Activated T-helper 2 cell treated with anti-CD3 and anti-CD28 coated beads, Interferon-gamma antibody, Interleukin-2, Interleukin-4, amounts not matched to agents 10 μg/mL and 5 μg/mL and 100 μg/mL, durations not matched to agents 14 hours and 24 hours and 36 hours (primary cell): ENCODE measurements around the gene NOL8. TPM values are rescaled to one million over a fixed set of nuclear protein-coding genes. Genes with fewer than 3 reads are reported as not detected.

Experiments
- DNase-seq: peaks from one replicate; pipeline ENCODE4 v3.0.0; 2021; ENCODE audit warnings: low spot score
- H3K27ac Mint-ChIP-seq: one replicate; pipeline ENCODE4 v1.8.0; 2021; ENCODE audit warnings: mixed read lengths
- H3K27me3 Mint-ChIP-seq: one replicate; pipeline ENCODE4 v1.8.0; 2021; ENCODE audit warnings: low read depth, mixed read lengths
- H3K36me3 Mint-ChIP-seq: one replicate; pipeline ENCODE4 v1.8.0; 2021; ENCODE audit warnings: low read depth, mixed read lengths
- H3K4me1 Mint-ChIP-seq: one replicate; pipeline ENCODE4 v1.8.0; 2021; ENCODE audit warnings: low read depth, mixed read lengths
- H3K4me3 Mint-ChIP-seq: one replicate; pipeline ENCODE4 v1.8.0; 2021; ENCODE audit warnings: low read depth, mild to moderate bottlenecking, moderate library complexity, mixed read lengths
- H3K9me3 Mint-ChIP-seq: one replicate; pipeline ENCODE4 v1.8.0; 2021; ENCODE audit warnings: mixed read lengths
- intact Hi-C: fragments of 100-400 bp; cut with micrococcal nuclease; formaldehyde crosslinking; loops from one replicate; pipeline ENCODE4 v1.15.1; 2023
- total RNA-seq: library from RNA; stranded (reverse); gene quantifications from 2 replicates; pipeline ENCODE4 v1.2.3, GENCODE V29; 2022

Gene NOL8
- total RNA-seq, 1 donor from 2014 or later = 75.5 TPM

DNA sequence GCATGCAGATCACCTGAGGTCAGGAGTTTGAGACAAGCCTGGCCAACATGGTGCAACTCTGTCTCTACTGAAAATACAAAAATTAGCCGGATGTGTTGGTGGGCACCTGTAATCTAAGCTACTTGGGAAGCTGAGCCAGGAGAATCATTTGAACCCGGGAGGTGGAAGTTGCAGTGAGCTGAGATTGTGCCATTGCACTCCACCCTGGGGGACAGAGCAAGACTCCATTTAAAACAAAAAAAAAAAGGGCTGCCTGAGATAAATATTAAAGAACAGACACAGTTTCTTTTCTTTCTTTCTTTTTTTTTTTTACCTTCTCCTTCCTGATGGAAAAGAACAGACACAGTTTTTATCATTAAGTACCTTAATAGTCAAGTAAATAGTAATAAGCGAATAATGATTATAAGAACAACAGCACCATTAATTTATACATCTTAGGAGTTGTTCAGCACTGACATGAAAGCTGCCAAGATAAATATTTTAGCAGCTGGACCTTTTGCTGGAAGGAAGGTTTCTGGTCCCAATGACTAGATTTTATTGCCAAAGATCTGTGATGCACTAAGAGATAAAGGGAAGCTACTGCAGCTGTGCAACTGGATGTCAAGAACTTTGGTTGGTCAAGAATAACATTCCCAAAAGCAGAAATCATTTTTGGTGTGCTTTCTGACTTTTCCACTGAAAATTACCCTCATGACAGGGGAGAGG, 7.6 kb upstream of the NOL8 start:
- H3K36me3 Mint-ChIP-seq = peaks cover 24% of the 10 kb centered on the region
- H3K27ac Mint-ChIP-seq = no peak overlapping the region
- H3K4me1 Mint-ChIP-seq = peaks cover 6% of the 10 kb centered on the region

DNA sequence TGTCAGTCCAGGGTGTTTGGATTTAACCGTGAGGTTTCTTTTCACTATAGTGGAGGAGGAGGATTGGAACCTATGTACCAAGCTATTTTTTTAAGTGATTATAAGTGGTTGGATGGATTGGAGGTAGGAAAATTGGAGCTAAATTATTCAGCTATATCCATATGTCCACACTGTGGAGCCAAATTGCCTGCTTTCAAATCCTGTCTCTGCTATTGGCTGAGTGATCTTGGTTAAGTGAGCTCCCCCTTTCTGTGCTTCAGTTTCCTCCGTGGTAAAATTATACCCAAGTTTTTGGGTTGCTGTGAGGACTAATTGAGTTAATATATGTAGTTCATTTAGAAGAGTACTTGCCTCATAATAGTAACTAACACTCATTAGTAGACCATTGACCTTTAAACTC, 3.1 kb upstream of the NOL8 start:
- Mint-ChIP-seq H3K9me3 (no peaks in the 10 kb centered on the region), H3K4me3 (no peak overlapping the region), H3K4me1 (peaks cover 29% of the 10 kb centered on the region), H3K27me3 (no peaks in the 10 kb centered on the region), H3K36me3 (peaks cover 20% of the 10 kb centered on the region), H3K27ac (no peak overlapping the region)
- intact Hi-C loops = loop anchor here (5.0 kb wide), 1 partner anchor 304 kb away; no protein-coding TSS in a partner anchor
- DNase-seq = no peak

More for the DNA sequence above, 7.6 kb upstream of the NOL8 start:
- Mint-ChIP-seq H3K4me3 (no peak overlapping the region), H3K27me3 (no peaks in the 10 kb centered on the region), H3K9me3 (no peaks in the 10 kb centered on the region)
- no peak for DNase-seq
- intact Hi-C loops = no loop called here

DNA sequence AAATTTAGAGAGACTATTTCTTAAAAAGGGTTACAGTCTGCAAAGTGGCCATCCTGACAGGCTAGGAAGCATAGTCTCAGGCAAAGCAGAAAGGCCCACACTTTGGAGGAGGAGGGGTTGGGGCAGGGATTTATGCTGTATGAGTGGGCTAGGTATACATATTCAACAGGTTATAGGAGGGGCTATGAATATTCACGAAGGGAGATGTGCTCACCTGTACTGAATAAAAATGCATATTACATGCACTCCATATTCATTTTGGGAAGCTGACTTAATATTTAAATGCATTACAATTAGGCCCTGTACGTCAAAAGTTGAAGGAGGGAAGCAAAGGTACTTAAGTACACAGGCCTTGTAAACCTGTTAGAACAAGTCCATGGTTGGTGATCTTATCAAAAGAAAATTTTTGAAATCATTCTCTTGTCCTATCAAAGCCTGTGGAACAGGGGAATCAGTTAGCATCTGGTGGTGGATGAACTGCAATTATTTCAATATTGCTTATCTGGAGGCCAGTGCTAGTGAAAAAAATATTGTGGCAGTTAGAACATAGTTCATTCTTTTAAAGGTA, 2.2 kb upstream of the NOL8 start:
- no peaks in the 10 kb centered on the region for H3K27me3 Mint-ChIP-seq
- peak overlapping the region; percentile 92 for H3K4me3 Mint-ChIP-seq
- no peaks in the 10 kb centered on the region for H3K9me3 Mint-ChIP-seq
- H3K27ac Mint-ChIP-seq = no peak overlapping the region
- peaks cover 31% of the 10 kb centered on the region for H3K4me1 Mint-ChIP-seq
- peaks cover 24% of the 10 kb centered on the region for H3K36me3 Mint-ChIP-seq
- DNase-seq = no peak
- intact Hi-C loops = loop anchor here (5.0 kb wide), 1 partner anchor 305 kb away; no protein-coding TSS in a partner anchor

DNA sequence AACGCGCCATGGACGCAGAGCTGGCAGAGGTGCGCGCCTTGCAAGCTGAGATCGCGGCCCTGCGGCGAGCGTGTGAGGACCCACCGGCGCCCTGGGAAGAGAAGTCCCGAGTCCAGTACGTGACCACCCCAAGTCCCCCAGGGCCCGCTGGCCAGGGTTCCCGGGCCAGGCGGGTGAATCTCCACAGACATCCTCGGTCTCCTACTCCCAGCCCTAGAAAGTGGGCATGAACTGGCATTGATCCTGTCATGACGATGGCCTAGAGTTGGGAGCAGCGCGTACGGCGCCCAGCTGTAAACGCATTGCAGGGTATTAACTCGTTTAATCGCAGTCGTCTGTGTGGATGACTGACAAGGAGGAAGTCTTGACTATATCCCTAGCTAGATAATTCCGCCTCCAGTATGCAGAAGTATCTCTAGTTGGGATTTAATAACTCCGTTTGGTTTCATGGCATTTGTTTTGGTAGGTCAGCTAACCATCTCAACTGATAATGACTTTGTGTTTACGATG, 896 bp upstream of the NOL8 start:
- no peaks in the 10 kb centered on the region for H3K27me3 Mint-ChIP-seq

DNA sequence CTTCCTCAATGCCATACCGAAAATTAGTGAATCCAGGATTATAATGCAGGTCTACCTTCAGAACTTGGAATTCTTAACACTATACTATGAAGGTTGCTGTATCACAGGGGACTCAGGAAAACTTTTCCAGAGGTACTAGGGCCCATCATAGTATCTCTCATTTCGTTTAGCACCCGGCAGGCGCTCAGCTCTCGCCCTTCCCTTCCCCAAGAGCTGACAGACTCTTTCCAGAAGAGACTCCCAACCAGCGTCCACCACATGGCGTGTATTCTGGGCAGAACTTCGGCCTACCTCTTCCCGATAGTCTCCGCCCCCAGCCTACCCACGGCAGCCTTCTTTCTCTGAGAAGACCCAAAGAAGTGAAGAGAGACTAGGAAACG, 271 bp downstream of the NOL8 start:
- Mint-ChIP-seq H3K36me3 (peaks cover 33% of the 10 kb centered on the region), H3K9me3 (no peaks in the 10 kb centered on the region), H3K27me3 (no peaks in the 10 kb centered on the region), H3K4me3 (peak overlapping the region; percentile 92), H3K4me1 (peaks cover 31% of the 10 kb centered on the region), H3K27ac (peak overlapping the region; percentile 95)
- intact Hi-C loops = loop anchor here (1.0 to 5.0 kb wide), 3 partner anchors 32 to 345 kb away; partner anchors contain the start of genes IARS1 and IPPK
- DNase-seq = no peak

More for the DNA sequence above, 896 bp upstream of the NOL8 start:
- H3K9me3 Mint-ChIP-seq = no peaks in the 10 kb centered on the region
- intact Hi-C loops = loop anchor here (1.0 to 5.0 kb wide), 4 partner anchors 33 to 344 kb away; partner anchors contain the start of genes IARS1 and IPPK
- H3K4me1 Mint-ChIP-seq = peaks cover 31% of the 10 kb centered on the region
- H3K36me3 Mint-ChIP-seq = peaks cover 28% of the 10 kb centered on the region
- peak overlapping the region; percentile 95 for H3K27ac Mint-ChIP-seq
- no peak for DNase-seq
- H3K4me3 Mint-ChIP-seq = peak overlapping the region; percentile 92

DNA sequence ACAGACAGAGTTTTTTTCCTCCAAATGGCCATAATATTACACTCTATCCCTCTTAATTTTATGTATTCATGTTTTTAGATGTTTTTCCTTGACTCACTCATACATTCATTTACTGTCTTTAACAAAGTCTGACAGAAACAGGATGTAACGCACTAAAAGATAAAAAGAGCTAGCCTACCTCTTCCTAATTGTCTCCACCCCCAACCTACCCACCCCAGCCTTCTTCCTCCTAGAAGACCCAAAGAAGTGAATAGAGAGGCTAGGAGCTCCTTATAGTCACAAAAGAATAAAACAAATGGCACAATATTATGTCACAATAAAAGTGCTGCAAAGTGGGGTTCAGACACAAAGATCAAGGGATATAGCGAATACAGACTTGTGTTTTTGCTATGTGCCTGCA, 719 bp downstream of the NOL8 start:
- H3K27me3 Mint-ChIP-seq = no peaks in the 10 kb centered on the region
- DNase-seq = no peak
- H3K4me1 Mint-ChIP-seq = peaks cover 31% of the 10 kb centered on the region
- intact Hi-C loops = no loop called here
- peak overlapping the region; percentile 95 for H3K27ac Mint-ChIP-seq
- H3K9me3 Mint-ChIP-seq = no peaks in the 10 kb centered on the region
- peaks cover 37% of the 10 kb centered on the region for H3K36me3 Mint-ChIP-seq
- H3K4me3 Mint-ChIP-seq = peak overlapping the region; percentile 92

DNA sequence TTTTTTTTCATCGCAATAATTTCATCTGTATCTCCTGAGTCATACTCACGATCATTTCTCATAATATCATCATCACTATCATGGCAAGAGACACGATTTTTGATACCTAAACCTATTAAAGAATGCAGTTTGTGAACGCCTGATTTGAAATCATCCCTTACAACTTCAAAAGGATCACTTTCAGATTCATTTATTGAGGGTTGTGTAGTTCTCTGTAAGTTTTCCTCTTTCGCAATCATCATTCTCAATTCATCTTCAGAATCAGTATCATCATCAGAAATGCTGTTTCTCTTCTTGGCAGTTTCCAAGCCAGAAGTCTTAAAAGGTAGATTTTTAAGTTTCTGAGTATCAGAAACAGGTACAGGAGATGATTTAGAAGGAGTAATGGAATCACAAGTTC, 9.7 kb downstream of the NOL8 start:
- Mint-ChIP-seq H3K27ac (peak overlapping the region; percentile 14), H3K9me3 (no peaks in the 10 kb centered on the region), H3K27me3 (no peaks in the 10 kb centered on the region), H3K4me3 (no peak overlapping the region), H3K36me3 (peaks cover 81% of the 10 kb centered on the region), H3K4me1 (peaks cover 32% of the 10 kb centered on the region)
- intact Hi-C loops = no loop called here
- DNase-seq = no peak

DNA sequence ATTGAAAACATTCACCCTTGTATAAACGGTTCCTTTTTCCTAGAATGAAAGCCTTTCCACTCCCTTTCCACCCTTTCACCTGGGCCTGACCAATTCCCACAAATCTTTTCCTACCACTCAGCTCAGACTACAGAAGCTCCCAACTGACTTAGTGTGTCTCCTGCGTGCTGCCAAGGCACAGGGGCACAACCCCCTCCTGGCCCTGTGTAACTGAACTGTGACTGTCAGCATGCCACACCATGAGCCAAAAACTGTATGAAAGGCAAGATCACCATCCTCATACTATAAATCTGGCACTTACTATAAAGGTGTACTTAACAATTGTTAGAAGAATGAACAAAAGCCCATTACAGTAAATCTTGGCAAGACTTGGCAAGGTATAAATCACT, 11.5 kb downstream of the NOL8 start:
- Mint-ChIP-seq H3K4me1 (peaks cover 32% of the 10 kb centered on the region), H3K36me3 (peaks cover 81% of the 10 kb centered on the region), H3K9me3 (no peaks in the 10 kb centered on the region), H3K4me3 (no peak overlapping the region), H3K27ac (peak overlapping the region; percentile 10), H3K27me3 (no peaks in the 10 kb centered on the region)
- intact Hi-C loops = no loop called here
- DNase-seq = no peak

DNA sequence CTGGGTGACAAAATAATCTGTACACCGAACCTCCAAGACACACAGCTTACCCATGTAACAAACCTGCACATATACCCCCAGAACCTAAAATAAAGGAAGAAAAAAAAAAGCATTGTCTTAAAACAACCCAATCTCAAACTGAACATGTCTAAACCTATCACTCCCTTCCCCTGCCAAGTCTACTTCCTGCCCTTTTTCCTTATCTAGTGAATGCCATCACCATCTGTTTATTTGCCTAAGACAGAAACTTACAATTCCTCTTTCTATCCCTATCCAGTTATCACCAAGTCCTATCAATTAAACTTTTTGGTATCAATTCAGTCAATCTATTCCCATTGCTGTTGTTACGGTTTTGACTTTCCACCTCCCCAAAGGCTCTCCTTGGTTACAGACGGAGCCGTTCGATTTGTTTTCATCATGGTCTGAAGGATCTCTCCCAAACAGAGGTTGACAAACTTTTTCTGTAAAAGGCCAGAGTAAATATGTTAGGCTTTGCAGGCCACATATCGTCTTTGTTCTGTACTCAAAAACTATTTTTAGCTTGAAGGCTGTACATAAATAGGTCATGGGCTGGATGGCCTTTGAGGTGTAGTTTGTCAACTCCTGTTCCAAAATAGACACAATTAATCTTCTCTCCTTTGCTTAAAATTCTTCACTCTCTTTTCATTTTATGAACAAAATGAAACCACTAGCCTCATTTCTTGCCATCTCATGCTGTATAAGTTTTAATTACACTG, 12.1 kb downstream of the NOL8 start:
- no peak for DNase-seq
- Mint-ChIP-seq H3K4me1 (peaks cover 32% of the 10 kb centered on the region), H3K36me3 (peaks cover 81% of the 10 kb centered on the region), H3K27me3 (no peaks in the 10 kb centered on the region), H3K9me3 (no peaks in the 10 kb centered on the region), H3K4me3 (no peak overlapping the region), H3K27ac (peak overlapping the region; percentile 10)
- intact Hi-C loops = no loop called here

DNA sequence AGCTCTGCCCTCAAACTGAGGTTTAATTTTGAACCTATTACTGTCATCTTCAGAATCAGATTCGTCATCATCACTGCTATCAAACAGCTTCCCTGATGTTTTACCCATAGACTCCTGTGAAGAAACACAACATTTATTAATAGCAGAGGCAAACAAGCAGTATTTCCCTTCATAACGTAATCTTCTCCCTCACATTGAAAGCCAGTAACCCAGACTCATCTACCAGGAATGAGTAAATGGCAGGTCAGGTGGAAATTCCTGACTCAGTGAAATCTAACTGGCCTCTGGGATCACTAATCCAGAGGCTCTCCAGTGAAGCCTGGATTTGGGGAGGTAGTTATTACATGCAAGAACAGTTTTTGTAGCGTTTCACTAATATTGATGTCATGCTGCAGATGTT, 14.6 kb downstream of the NOL8 start:
- Mint-ChIP-seq H3K27me3 (no peaks in the 10 kb centered on the region), H3K27ac (no peak overlapping the region), H3K4me3 (no peak overlapping the region), H3K9me3 (no peaks in the 10 kb centered on the region), H3K36me3 (peaks cover 80% of the 10 kb centered on the region), H3K4me1 (peaks cover 30% of the 10 kb centered on the region)
- no peak for DNase-seq
- intact Hi-C loops = no loop called here

DNA sequence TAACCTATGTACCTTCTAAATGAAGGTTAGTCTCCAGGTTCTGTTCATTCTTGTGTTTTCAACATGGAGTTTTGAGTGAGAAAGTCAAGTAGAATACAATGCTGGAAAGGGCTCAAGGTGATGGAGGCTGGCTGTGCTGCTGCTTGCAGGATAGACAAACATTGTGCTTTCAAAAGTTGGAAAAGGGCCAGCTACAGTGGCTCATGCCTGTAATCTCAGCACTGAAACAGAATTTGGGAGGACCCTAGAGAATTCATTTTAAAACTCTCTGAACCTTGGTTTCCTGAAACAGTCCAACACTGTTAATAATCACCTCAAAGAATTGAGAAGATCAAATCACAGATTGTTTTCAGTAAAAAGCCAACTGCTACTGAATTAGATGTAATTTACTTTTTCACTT, 16.3 kb downstream of the NOL8 start:
- intact Hi-C loops = no loop called here
- Mint-ChIP-seq H3K4me1 (peaks cover 18% of the 10 kb centered on the region), H3K36me3 (peaks cover 79% of the 10 kb centered on the region), H3K9me3 (no peaks in the 10 kb centered on the region), H3K27ac (no peak overlapping the region), H3K4me3 (no peak overlapping the region), H3K27me3 (no peaks in the 10 kb centered on the region)
- no peak for DNase-seq

DNA sequence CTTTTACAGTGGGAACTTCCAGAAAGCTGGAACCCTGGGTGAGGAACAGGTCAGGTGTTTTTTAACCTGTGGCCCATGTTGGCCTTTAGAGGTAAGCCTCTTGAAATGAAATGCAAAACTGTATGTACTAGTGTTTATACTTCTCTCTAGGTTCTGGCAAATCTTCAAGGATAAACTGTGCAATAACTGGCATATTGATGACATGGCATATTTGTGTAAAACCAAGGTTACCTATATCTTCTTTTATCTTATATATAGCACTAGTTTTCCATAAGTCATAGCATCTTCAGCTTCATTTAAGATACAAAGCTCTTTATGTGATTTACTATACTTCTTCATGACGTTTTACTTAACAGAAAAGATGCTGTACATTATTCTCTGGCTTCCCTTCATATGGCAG, 24.2 kb downstream of the NOL8 start:
- no peaks in the 10 kb centered on the region for H3K27me3 Mint-ChIP-seq

DNA sequence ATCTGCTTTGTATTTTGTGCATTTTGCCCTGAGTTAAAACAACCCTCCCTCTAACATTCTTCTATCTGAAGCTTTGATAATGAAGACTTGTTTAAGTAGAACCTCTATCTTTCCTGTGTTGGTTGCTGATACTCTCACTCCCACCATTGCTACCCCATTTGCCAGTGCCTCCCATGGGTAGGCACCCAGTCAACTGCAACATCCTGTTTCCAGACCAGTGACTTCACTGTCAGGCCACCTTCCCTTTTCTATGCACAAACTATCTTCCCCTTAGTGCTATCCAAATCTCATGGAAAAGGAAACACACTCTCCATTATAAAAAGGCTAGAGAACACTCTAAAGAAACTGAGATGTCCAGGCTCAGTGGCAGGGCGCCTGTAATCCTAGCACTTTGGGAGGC, 26.0 kb downstream of the NOL8 start:
- Mint-ChIP-seq H3K27me3 (no peaks in the 10 kb centered on the region), H3K4me1 (peaks cover 25% of the 10 kb centered on the region), H3K27ac (no peak overlapping the region), H3K9me3 (no peaks in the 10 kb centered on the region), H3K36me3 (peaks cover 74% of the 10 kb centered on the region), H3K4me3 (no peak overlapping the region)
- no peak for DNase-seq
- intact Hi-C loops = loop anchor here (10.0 kb wide), 1 partner anchor 54 kb away; no protein-coding TSS in a partner anchor

More for the DNA sequence above, 24.2 kb downstream of the NOL8 start:
- H3K4me1 Mint-ChIP-seq = peaks cover 12% of the 10 kb centered on the region
- H3K36me3 Mint-ChIP-seq = peaks cover 83% of the 10 kb centered on the region
- DNase-seq = no peak
- intact Hi-C loops = no loop called here
- no peaks in the 10 kb centered on the region for H3K9me3 Mint-ChIP-seq
- H3K27ac Mint-ChIP-seq = no peak overlapping the region
- no peak overlapping the region for H3K4me3 Mint-ChIP-seq
